Activated CD8-positive, alpha-beta memory T cell treated with anti-CD3 and anti-CD28 coated beads for 24 hours (primary cell): ENCODE data around the gene MAML2.

Experiments
- DNase-seq: peaks from one replicate; pipeline ENCODE4 v3.0.0-alpha.2; 2020

MAML2 gene

DNA sequence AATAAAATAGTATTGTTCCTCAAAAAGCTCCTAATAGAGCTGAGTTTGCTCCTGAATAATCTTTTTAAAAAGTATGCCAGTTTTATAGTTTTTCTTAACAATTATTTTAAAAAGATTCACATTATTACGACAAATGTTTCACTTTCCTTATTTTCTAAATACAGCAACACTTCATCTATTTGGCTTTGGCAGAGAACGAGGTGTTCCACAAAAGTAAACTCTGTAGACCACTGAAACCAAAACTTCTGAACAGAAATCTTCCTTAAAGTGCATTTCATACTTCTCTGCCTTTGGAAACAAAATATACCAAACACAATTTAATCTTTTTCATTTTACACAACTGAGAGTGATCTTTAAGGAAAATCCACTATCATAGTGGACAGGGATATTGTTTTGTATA is 285.5 kb downstream of the MAML2 start:
- DNase-seq = no peak

DNA sequence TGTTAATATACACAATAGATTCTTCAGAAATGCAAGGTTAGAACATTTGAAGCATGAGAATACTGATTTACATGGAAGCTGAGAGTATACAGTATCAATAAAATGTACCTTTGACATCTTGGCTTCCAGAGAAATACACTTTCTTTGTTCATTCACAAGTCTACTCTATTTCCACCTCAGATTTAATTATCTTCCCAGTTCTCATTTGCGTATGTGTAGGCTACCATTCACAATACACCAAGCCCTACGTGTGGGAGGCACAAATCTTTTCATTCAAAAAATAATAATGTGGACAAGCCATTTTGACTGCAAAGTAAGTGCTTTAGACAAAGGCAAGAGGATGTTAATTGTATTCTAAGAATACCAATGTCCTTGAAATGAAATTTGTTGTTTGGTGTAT is 286.4 kb downstream of the MAML2 start:
- no peak for DNase-seq

DNA sequence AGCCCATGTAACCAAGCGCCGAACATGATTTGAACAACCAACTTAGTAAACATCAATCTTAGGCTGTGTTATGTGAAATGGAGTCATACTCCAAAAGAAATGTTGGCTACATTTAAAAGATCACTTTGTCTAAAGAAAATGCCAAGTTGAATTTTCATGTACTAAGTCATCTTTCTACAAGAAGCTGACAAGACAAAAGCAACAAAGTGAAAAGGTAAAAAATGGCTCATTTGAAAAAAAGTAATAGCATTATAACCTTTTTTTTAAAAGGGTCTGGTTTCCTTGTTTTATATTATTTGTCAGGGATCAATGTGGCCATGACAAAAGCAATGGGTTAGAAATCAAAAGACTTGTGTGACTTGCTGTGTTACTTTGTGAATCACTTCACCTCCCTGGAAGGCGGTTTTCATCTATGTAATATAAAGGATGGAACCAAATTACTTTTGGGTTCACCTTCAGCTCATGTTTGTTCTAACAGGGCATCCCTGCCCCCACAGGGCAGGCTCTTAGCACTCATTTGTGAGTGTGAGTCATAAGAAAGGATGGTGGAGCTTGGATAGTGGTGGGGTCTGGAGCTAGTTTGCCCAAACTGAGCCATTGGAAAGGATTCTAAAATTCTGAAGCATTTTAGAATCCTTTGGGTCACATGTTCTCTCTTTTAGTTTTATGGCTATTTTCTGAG is 287.1 kb downstream of the MAML2 start:
- no peak for DNase-seq

DNA sequence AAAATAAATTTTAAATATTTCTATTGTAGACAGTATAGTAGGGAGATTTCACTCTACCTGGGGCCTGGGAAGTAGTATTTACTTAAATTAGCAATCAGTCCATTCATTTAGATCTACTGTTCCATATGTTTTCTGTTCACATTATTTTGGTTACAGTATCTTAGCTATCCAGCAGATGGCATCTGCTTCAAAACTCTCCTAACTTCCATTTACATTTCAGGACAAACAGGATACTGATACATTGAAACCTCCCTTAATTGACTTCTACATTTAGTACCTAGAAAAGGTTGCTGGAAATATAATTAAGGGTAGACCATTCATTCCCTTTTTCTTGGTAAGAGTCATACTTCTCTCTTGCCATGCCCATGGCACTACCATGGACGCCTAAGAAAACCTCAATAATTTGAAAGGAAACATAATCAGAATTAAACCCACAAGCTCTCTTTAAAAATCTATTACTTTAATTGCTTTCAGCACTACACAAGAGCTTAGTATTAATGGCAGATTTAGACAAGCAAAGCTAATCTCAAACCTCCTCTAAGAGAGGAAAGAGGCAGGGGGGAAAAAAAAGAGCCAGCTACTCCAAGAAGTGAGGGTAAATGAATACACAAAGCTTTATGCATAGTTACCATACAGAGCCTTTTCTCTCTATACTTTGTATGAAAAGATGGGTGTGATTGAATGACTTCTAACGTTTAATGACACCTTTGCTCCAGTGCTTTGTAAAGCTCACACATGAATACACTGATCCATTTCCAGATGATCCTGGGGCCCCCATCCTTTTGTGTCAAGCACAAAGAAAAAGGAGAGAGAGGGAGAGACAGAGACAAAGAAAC is 287.9 kb downstream of the MAML2 start:
- no peak for DNase-seq

DNA sequence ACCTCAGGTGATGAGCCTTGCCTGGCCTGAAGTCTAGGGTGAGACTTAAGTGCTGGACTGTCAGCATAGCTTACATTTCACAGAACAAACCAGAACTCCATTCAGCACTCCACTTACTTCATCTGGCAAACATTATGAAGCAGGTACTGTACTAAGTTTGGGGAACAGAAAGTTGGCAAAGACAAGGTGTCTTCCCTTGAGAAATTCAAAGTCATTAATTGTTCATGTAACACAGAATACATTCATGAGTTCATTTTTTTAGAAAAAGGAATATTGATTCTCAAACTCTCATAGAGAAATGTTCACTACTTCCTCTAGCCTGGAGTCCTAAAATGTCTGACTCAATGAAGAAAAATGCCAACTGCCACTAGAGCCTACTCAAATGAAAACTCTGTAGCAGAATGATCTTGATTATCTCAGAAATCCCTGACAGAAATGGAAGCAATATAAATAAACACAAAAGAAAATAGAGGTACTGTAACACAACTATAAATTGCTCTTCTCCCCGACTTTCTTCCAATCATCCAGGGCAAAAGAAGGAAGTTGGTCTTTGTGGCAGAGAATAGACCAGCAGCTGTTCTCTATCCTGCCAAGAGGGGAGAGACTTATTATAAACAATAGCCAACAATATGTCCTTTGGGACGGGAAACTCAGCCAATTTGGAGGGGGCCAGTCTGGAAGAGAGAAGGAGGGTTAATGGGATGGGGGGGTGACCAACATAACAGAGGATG is 289.9 kb downstream of the MAML2 start:
- no peak for DNase-seq

DNA sequence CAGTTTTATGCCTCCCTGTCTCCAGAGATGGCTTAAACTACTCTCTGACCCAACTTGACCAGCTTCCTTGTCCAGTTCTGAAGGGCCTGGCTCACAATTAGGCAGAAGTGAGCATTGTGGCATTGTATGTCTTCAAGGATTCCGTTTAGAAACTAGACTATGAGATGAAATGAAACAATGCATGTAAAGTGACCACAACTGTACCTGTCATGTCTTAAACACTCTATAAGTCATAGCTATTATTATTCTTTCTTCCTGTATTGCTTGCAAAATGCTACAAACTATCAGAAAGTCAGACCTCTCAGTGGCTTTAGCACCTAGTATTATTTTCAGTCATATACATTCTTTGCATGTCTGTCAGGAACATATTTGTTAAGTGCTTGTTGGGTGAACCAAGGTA is 291.2 kb downstream of the MAML2 start:
- DNase-seq = no peak

DNA sequence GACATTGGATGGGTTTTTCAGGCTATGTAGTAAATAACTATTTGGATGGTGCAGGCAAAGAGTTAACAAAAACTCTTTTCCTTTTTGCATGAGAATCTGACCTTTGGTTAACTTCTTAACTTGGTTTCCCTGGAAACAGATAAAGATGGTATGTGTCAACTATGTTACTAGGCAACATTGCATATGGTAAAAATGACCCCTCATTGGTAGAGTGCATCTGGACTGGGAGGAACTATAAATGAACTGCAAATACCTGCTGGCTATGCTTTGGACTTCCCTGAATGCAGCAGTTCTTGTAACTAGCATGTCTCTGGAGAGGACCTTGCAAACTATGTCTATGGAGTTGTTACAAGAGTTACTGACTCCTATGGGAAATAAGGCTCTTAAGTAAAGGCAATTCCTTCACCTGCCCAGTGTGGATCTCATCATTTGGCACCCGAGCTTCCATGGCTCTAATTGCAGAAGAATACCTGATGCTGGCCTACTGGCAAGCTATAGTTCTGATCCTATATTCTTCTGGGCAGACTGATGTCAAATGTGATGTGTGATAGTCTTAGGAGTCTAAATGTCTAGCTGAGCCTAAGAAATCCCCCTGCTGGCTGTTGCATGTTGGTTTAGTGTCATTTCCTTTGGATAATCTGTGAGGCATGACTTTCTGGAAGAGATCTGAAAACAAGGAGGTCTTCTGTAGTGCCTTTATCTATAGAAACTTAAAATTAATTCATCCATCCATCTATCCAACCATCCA is 292.4 kb downstream of the MAML2 start:
- DNase-seq = no peak

DNA sequence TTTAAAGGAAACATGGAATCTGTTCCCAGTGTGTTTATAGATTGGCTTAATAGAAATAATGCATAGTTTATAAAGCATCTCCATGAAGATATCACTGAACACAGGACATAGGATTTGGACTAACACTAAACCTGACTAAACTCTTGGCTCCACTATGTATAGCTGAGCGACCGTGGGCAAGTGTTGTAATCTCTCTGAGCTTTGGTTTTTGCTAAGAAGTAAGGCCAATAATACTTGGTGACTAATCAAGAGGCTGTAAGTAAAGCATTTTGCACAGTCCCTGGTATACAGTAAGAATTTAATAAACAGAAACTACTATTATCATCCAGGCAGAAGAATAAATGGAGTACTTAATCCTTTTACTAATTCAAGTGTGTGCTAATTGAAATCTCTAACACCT is 293.6 kb downstream of the MAML2 start:
- no peak for DNase-seq

DNA sequence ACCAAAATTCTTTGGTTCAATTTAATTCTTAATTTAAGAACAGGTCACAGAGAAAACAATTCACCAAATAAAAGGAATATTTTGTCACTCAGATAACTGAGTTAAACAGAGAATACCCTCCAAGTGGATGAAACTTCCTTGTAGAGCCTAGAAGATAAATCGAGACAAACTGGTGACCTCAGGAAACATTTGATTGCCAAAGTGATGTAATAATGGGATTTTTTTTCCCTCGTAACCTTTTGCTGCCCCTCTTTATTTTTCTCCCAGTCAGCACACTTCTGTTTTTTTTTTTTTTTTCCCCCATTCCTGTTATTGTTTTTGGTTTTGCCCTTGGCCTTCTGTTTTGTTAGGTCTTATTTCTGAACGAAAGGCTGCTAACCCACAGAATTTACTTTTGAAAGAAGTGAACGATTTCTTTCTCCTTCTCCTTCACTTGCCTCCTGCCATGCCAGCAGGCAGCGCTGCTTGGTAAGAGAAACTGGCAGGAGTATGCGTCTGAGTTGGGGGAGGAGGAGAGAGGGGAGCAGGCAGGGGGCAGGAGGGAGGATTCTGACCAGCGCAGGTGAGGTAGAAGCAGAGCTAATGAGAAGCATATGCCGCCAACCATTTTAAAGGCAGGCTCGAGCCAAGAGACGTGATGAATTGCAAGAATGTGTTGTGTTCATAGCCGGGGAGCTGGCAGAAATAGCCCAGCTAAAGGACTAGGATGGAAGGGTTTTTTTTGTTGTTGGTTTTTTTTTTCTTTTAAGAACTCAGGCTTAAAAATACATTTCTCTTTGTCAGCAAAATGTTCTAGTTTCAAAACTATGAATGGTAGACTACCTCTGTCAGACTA is 297.2 kb downstream of the MAML2 start:
- no peak for DNase-seq

DNA sequence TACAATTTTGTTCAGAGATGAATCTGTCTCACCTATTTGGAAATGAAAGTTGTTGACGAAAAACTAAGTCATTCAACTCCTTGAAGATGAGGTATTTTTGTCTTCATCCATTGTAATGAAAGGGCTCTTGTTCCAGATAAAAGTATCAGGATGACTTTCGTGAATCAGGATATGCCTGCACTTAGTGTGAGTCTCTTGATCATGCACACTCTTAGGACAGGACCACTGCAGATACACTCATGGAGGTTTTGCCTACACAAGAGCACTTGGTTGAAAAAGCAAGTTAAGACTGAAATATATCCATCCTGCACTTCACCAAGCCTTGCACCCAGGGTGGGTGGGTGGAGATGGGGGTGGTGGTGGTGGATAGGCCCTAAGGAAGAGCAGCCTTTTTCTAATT is 298.2 kb downstream of the MAML2 start:
- DNase-seq = no peak

DNA sequence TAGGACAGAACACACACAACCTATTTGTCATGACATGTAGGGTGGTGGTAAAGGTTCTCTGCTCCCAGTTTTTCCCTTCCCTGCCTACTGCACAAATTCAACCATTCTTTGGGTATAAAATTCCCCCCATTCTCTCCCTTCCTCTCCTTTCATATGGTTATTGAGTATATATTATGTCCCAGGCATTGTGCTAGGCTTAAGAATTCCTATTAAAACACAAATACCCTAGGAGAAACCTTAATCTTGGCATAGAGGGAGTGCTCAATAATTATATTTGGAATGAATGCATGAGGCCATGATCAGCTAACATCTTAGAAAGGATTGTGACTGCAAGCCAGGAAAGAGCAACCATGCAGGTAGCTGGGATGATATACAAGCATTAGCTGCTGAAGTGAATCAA is 298.7 kb downstream of the MAML2 start:
- no peak for DNase-seq

DNA sequence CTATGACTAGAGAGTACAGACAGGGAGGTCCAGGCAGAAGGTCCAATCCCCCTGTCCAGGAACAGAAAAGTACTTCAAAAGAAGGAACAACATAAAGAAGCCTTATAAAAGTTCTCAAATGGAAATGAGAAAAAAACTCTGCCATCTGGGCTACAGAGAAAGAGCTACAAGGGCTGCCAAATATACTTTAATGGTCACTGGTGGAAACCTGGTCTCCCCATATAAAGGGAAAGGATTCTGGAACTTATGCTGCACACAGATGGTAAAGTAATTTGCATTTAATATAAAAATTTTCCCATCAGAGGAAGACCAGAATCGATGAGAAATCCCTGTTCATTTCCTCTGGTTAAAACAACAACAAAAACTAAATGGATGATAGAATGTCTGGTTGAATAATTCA is 299.7 kb downstream of the MAML2 start:
- no peak for DNase-seq

DNA sequence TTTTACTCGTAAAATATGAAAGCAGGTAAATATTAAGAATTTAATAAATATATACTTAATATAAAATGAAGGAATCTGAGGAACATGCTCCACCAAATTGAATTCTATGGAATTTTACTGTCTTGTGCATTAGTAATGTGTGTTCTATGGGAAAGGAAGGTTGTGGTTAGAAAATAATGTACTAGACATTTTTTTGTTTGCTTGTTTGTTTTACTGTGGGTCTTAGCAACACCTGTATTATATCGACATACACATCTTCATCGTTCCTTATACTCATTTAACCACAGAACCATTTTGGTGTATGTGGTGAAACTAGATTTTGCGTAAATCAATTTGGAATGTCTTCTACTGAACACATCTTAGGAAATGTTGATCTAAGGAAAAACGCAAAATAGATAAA is 304.9 kb downstream of the MAML2 start:
- DNase-seq = no peak

DNA sequence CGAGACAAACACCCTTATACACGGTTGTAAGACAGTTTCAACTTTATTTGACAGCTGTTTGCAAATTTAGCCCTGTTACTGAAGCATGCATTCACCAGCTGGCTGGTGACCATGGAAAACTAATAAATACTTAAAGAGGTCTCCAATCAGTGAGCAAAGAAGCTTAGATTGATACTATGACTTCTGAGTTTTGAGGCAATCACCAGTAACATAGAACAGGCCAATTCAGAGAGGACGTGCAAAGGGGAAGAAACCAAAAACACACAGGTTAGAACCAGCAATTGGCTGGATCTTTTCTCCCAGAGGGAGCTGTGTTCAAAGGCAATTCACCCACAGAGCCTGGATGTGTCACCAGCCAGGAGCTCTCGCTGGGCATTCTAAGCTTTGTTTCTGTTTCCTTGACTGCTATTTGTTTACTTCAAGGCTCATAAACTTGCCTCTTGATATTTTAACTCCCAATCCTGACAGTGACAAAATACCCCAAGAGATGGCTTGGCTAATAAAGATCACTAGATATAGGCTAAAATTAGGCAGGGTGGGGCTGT is 305.5 kb downstream of the MAML2 start:
- DNase-seq = no peak

DNA sequence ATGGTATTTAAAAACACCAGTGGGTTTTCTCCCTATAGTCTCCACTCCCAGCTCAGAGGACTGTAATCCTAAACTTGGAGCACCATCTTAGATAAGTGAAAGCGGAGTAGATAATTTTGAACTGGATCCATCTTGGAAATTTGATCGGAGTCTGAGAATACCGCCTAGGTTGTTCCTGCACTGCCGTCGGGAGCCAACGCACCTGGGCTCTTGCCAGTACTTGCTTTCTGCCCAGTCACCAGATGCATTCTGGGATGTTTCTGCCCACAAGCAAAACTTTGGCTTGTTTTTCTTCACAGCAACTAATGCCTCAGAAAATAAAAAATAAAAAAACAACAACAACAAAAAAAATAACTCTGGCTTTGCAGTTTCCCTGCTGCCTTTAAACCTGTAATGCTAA is 306.1 kb downstream of the MAML2 start:
- no peak for DNase-seq

DNA sequence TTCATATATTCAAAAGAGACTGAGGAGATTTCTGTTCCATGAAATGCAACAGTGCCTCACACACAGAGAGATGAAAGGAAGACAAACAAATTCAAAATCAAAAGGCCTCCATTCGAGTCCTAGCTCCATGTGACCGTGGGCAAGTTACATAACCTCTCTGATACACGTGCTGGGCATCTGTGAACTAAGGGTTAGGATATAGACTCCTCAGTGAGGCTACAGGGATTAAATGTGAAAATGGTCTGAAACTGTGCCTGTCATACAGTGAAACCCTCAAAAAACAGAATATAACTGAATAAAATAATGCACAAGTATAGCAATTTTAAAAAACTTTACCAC is 307.3 kb downstream of the MAML2 start:
- no peak for DNase-seq

DNA sequence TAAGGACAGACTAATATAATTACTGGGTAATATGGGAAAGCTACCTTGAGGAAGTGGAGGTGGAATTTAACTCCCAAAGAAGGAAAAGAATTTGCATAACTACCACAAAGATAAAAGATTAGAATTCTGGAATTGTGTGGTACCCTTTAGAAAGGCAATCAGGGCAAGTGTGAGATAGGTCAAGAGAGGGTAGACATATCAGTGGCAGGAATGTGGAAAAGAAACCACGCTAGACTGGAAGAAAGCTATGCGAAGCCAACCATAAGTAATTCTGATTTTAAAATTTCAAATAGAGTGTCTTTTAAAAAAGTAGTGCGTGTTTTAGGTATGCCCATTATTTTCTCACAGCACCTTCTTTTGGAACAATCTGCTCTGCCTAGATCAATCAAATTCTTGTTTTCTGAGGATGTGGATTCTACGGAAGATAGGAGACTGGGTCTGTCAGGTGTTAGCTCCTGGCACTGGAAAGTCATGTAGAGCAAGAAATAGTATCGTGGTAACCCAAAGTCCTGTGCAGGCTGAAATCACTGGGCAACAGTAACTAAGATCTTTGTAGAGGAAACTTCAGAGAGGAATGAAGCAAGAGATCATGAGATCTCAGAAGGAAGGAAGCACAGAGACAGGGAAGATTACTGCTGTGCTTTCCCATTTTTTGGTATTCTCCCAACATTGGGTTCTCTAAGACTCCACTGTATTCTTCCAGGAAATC is 307.8 kb downstream of the MAML2 start:
- no peak for DNase-seq

DNA sequence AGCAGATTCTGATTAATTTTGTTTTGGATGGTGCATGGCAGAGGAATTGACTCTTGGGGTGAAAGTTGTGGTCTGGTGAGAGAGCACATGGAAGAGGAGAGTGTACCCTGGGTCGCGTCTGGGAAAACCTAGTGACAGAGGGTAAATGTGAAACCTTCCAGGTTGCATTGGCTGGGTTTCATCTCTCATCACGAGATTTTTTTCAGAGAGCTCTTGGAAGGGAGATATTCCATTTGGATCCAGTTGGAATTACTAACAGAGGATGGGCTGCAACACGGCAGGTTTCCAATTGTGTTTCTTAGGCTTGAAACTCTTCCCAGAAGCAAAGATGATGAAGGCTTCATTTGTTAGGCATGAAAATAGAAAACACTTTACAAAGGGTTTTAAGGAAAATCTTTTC is 309.4 kb downstream of the MAML2 start:
- DNase-seq = no peak

DNA sequence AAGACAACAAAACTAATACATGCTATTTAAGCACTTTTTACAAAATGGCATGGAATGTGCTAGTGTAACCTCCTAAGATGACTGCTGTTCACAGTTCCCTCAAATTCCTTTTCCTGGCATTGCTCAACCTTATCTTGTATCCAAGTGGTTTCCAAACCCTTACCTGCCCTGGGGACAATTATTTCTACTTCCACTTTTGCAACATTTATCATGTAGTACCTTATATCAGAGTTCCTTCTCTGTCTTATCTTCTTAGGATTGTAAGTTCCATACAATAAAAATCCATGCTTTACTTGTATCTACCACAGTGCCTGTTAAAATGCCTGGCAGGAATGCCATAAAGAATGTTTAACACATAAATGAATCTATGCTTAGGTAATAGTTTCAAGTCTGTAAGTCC is 309.9 kb downstream of the MAML2 start:
- DNase-seq = no peak

DNA sequence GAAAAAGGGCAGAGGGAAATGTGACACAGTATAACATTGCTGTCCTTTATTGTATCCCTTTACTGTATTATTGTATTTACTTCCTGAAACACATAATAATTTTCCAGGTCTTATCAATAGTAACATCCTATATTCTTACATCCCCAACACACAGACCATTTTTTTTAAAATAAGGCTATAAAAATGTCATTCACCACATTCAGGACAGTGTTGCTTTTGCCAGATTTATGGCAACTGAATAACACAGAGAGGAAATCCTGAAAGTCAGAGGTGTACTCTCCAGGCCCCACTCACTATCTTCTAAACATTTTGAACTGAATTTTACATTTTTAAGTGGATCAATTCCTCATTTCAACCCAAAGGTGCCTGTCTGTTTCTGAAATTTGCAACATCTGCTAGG is 314.2 kb downstream of the MAML2 start:
- DNase-seq = no peak

DNA sequence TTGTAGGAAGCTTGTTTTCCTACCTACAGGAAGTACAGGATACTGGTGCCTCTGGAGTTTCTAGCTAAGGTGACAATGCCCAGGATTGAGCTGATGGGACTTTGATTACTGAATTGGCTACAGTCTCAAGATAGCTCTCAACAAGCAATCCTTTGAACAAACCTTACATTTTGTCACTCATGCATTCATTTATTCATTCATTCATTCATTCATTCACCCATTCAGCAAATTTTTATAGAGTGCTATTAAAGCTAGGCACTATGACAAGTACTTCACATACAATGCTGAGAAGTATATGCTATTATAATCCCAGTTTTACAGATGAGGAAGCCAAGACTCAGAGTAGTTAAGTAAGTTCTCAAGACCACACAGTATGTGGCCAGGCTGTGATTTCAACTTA is 316.0 kb downstream of the MAML2 start:
- DNase-seq = no peak

DNA sequence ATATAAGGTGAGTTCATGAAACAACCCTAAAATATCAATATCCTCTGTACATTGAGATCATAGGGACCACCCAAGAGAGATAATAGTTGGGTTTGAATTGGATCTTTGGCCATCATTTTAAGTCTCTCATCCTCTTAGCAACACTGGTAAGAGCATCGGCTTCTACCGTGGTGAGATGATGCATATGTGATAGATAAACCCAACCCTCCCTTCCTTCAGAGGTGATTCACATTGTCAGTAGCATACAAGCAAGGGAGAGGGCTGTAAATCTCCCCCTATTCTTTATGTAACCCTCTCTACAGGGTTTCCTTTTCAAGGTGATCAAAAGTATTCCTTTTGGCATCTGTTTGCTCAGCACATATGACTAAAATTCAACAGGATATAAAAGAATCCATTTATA is 316.7 kb downstream of the MAML2 start:
- no peak for DNase-seq
